ENCODE results near the gene SSNA1. TPM values are rescaled to one million over a fixed set of nuclear protein-coding genes. Genes with fewer than 3 reads are reported as not detected.

The SSNA1 gene, protein sequence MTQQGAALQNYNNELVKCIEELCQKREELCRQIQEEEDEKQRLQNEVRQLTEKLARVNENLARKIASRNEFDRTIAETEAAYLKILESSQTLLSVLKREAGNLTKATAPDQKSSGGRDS
- 58.4 and 64.2 TPM in 2 replicates for total RNA-seq

DNA sequence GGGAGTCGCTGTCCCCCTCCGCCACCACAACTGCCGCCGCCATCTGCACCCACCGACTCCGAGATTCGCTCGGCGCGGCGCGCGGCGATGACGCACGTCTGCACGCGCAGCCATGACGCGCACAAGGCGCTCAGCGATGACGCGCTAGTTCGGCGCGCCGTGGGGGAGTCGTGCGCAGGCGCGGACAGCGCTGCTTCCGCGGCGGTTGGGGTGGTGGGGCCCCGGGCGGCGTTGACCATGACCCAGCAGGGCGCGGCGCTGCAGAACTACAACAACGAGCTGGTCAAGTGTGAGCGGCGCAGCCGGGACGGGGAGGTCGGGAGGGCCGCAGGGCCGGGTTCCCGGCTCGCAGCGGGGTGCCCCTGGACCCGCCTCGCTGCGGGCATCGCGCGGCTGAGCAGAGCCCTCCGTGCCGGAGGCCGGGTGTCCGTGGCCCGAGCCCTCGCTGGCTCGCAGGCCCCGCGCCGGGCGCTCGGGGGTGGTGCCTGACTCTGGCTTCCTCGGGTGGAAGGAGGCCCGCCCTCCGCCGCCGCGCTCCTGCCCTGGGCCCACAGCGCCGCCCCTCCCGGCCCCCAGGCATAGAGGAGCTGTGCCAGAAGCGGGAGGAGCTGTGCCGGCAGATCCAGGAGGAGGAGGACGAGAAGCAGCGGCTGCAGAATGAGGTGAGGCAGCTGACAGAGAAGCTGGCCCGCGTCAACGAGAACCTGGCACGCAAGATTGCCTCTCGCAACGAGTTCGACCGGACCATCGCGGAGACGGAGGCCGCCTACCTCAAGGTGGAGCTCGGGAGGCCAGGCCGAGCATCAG, at the start of gene SSNA1, which contains the start of gene ANAPC2:
SSNA1 (plus strand) TSS at position 187 of the 807 bp plus-strand sequence; CDS start at position 238, 51 bp downstream.
ANAPC2 (minus strand) TSS at position 71 of the 807 bp plus-strand sequence; CDS start at position 43, 28 bp downstream.

DNA sequence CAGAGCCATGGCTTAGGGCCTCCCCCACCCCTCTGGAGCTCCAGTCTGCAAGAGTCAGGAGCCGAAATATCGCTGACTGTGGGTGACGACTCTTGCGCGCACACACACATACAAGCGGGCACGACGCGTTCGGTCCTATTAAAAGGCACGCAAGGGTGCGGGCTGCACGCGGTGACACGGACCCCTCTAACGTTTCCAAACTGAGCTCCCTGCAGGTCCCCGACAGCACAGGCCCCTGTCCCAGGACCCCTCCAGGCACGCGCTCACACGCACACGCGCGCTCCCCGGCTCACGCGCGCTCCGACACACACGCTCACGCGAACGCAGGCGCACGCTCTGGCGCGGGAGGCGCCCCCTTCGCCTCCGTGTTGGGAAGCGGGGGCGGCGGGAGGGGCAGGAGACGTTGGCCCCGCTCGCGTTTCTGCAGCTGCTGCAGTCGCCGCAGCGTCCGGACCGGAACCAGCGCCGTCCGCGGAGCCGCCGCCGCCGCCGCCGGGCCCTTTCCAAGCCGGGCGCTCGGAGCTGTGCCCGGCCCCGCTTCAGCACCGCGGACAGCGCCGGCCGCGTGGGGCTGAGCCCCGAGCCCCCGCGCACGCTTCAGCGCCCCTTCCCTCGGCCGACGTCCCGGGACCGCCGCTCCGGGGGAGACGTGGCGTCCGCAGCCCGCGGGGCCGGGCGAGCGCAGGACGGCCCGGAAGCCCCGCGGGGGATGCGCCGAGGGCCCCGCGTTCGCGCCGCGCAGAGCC, 49.6 kb upstream of the SSNA1 start, which contains the start of gene GRIN1:
GRIN1 (plus strand) TSS at position 433 of the 746 bp plus-strand sequence. CDS start 333 bp downstream, outside the sequence.

DNA sequence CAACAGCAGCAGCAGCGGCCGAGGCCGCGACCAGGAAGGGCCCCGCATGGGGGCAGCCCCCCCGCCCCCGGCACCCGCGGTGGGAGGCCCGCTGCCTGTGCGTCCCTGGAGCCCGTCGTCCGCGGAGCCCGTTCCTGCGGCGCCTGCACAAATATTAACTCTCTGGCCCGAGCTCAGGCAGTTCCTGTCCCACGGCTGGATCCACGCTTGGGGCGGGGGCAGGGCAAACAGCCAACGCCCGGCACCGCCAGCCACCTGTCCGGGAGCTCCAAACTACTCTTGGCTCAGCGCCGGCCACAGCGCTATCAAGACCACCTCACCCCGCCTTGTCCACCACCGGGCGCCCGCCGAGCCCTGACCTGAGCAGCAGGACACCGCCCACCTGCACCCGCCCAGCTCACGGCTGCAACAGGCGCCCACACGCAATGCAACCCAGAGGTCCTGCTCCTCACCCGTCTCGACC, 18.5 kb upstream of the SSNA1 start, which contains the start of gene LRRC26:
LRRC26 (minus strand) TSS at position 156 of the 463 bp plus-strand sequence; CDS start at position 48, 108 bp downstream.

DNA sequence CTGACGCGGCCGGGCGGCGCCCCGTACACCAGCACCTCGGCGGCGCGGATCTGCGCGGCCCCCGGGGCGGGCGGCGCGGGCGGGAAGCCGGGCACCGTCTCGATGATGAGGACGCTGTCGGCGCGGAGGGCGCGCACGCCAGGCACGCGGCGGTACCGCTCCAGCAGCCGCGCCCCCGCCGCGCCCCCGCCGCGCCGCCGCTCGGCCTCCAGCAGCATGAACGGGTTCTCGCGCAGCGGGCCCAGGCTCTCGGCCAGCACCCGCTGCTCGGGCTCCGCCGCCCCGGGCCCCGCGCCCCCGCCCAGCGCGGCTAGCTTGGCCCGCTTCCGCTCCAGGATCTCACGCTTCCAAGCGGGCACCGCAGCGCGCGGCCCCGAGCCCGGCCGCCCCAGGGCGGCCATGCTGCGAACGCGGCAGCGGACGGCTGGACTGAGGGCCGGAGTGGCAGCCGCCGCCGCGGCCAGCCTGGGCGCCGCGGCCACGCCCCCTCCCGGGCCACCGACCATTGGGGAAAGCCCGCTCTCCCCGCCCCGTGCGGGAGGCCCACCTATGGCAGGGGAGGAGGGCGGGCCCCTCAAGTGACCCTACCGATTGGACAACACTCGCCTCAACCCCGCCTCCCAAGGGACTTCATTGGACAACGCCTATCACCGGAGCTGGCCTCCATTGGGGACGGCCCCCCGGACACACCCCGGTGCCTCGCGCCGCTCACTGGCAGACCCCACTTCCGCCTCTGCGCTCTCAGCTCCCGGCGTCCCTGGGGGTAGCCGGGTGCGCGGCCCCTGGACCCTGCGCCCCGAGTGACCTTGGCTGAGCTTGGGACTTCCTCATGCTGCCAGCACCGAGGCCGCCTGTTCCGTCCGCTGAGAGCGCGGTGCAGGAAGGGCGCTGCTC, 12.1 kb downstream of the SSNA1 start, which contains the start of gene TPRN:
TPRN (minus strand) TSS at position 431 of the 894 bp plus-strand sequence; CDS start at position 401, 30 bp downstream.

DNA sequence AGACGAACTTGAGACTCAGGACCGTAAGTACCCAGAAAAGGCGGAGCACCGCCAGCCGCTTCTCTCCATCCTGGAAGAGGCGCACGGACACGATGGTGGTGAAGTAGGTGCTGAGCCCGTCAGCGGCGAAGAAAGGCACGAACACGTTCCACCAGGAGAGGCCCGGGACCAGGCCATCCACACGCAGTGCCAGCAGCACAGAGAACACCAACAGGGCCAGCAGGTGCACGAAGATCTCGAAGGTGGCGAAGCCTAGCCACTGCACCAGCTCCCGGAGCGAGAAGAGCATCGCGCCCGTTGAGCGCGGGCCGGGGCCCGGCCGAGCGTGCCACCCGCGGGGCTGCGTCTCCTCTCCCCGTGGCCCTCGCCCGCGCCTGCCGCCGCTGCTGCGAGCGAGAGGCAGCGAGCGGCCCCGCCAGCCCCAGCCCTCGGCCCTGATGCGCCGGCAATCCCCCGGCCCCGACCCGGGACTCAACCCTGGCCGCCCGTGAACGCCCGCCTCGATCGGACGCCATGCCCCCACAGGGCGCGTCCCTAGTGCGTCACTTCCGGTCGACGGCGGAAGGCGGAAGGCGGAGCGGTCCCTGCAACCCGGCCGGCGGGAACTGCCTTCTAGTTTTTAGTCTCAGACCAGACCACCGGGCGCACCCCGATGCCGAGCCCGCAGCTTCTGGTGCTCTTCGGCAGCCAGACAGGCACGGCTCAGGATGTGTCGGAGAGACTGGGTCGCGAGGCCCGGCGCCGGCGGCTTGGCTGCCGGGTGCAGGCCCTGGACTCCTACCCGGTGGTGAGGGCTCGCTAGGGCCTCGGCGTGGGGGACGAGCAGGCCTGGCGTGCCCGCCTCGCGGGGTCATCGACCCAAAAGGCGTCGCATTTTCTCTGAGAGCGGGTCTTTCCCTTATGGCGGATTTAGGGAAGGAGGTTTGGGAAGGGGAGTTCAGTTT, 16.9 kb downstream of the SSNA1 start, which contains the start of the genes NDOR1 and TMEM203:
NDOR1 (plus strand) TSS at position 575 of the 944 bp plus-strand sequence; CDS start at position 653, 78 bp downstream.
TMEM203 (minus strand) TSS at position 523 of the 944 bp plus-strand sequence; CDS start at position 289, 234 bp downstream.

DNA sequence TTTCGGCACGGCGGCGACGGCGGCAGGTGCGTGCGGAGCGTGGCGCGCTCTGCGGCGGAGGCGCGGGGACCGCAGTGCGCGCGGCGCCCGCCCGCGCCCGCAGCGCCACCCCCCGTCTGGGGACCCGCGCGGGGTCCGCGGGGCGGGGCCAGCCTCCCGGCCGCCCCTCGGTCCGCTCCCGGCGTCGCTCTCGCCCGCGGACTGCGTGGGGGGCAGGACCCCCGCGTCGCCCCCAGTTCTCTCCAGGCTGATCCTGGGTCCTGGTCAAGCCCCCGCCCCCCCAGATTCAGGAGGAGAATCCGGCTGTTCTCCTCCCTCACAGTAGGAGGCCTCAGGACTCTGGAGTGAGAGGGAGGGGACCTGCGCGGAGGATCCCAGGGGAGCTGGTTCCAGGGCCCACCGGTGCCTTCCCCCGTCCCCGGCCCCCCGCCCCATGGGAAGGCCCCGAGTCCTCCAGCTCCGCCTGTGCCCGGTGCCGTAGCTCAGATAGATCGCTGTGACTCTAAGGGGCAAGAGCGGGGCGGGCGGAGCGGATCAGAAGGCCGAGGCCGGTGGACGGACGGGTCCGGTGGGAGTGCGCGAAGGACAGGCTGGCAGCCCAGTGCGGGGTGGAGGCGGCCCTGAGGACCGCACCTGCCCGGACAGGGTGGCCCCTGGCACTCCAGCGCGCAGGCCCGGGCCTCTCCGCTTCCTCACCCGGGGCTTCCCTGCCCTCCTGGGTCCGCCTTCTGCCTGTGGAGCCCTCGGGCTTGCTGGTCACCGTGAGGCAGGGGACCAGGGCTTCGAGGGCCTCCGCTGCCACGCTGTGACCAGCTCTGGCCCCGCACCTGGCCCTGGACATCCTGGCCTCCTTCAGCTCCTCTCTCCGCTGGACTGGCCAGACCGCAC, 34.0 kb downstream of the SSNA1 start, which contains the start of gene RNF208:
RNF208 (minus strand) TSS at position 51 of the 888 bp plus-strand sequence. CDS start 1,028 bp downstream, outside the sequence.

DNA sequence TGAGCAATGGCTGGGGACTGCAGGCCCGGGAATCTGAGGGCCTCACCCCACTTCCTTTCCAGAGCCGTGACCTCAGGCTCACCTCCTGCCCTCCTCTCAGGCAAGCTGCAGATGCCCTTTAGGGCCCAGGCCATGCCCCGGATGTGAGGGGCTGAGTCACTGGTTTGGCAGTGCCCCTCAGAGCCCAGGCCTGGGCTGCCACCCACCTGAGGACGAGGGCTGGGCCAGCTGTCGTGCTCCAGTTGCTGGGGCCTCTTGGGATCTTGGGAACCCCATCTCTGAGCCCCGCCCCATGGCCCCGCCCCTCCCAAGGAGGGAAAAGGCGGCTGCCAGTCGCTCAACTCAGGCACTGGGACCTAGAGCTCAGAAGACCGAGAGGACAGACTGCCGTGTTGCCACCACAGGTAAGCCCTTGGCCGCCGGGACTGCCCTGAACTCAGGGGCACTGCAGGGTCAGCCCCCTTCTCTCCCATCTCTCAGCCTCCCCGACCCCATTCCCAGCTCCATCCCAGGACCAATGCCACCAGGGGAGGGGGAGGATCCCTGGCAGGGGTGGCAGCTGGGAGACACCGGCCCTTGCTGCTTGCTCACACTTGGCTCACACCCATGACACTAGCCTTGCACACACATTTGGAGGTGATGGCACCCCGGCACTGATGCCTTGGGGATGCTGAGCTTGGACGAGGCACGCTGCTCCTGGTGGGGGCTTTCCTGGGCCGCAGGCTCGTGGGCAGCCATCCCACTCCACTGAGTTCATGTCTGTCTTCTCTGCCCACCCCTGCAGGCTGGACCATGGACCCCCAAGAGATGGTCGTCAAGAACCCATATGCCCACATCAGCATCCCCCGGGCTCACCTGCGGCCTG, 36.6 kb downstream of the SSNA1 start, which contains the start of gene CYSRT1:
CYSRT1 (plus strand) TSS at position 345 of the 865 bp plus-strand sequence; CDS start at position 793, 448 bp downstream.

DNA sequence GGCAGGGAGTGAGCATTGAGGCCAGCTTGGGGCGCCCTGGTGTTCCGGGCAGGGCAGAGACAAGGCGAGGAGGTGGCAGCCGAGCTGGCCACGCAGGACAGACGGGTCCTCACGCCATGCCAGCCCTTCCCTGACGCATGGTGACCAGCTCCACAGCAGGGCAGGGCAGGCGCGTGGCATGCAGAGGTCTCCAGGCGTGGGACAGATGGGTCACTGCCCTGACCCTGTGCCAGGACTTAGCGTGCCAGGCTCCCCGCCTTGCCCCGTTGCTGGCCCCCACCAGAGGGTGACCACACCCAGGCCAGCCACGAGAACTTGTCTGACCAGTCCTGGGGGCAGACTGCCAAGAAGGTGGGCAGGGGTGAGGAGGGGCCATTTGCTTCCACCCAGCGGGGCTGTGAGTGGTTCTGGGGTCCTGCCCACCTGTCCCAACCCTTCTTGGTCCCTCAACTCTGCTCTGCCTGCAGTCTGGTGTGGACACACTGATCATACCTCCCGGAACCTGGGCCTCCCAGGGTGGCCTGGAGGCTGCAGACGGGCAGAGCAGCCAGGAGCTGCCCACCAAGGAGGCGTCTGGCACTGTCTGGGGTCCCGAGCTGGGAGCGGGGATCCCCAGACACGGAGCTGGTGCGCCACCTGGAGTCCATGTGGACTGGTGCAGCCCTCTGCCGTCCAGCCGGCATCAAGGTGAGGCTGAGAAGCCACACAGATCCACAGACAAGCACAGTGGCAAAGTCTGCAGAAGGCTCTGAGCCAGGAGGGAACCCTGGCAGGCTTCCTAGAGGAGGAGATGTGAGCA, 38.8 kb downstream of the SSNA1 start, which contains the start of gene RNF224:
RNF224 (plus strand) TSS at position 449 of the 799 bp plus-strand sequence. CDS start 834 bp downstream, outside the sequence.

DNA sequence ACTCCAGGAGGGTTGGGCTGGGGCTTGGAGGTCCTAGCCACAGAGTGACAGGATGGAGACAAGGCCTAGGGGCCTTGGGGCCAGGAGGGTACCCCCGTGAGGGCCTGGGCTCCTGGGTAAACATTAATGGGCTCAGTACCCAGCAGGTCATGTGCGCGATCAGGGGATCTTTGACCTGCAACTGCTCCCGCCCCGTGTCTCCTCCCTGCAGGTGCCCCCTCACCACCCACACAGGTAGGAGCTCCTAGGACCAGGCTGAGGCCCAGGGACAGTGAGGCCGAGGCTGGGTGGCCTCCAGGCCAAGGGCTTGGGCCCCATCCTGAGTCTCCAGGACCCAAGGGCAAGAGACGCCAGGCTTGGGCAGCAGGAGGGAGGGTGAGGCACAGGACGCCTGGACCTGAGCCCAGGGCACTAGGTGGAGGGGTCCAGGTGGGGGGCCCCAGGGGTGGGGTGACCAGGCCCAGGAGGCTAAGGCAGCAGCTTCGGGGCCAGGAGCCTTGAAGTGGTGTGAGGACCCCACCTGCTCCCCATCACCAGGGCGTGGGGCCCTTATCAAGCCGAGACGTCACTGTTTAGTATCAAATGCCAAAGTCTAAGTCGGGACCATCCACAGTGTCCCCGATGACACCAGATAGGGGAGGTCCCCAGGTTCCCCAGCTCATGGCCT, 42.4 kb downstream of the SSNA1 start, which contains the start of gene SLC34A3:
SLC34A3 (plus strand) TSS at position 197 of the 667 bp plus-strand sequence. CDS start 802 bp downstream, outside the sequence.

Other genes with a start within 250 kb of the SSNA1 start
- gene FBXW5, start 243.9 kb upstream of the SSNA1 start, total RNA-seq, result 107 and 184 TPM in 2 replicates
- gene C8G, start 243.4 kb upstream of the SSNA1 start, total RNA-seq, result 0.32 and 0.69 TPM in 2 replicates
- not detected in 2 replicates for gene LCN12, start 236.4 kb upstream of the SSNA1 start, total RNA-seq
- 0.79 and 6.0 TPM in 2 replicates for gene PTGDS, start 211.2 kb upstream of the SSNA1 start, total RNA-seq
- gene LCNL1, start 205.7 kb upstream of the SSNA1 start, total RNA-seq, result 0.16 and 0.34 TPM in 2 replicates
- 5.8 and 8.5 TPM in 2 replicates for gene PAXX, start 196.3 kb upstream of the SSNA1 start, total RNA-seq
- 6.8 and 8.2 TPM in 2 replicates for gene CLIC3, start 192.1 kb upstream of the SSNA1 start, total RNA-seq
- 14.2 and 23.9 TPM in 2 replicates for gene ABCA2, start 160.4 kb upstream of the SSNA1 start, total RNA-seq
- not detected in 2 replicates for gene FUT7, start 156.6 kb upstream of the SSNA1 start, total RNA-seq
- gene NPDC1, start 142.5 kb upstream of the SSNA1 start, total RNA-seq, result 11.5 and 13.1 TPM in 2 replicates
- gene ENTPD2, start 134.6 kb upstream of the SSNA1 start, total RNA-seq, result under 0.01 TPM in 1 of 2 replicates, not detected in the other
- 0.26 and 0.47 TPM in 2 replicates for gene SAPCD2, start 118.1 kb upstream of the SSNA1 start, total RNA-seq
- gene UAP1L1, start 111.2 kb upstream of the SSNA1 start, total RNA-seq, result 16.2 and 18.1 TPM in 2 replicates
- gene MAN1B1, start 101.7 kb upstream of the SSNA1 start, total RNA-seq, result 73.7 and 76.9 TPM in 2 replicates
- 67.8 and 115 TPM in 2 replicates for gene DPP7, start 73.9 kb upstream of the SSNA1 start, total RNA-seq
- gene GRIN1, start 49.5 kb upstream of the SSNA1 start, total RNA-seq, result under 0.01 TPM in 1 of 2 replicates, not detected in the other
- gene LRRC26, start 18.6 kb upstream of the SSNA1 start, total RNA-seq, result not detected in 2 replicates
- not detected in 2 replicates for gene TMEM210, start 16.6 kb upstream of the SSNA1 start, total RNA-seq
- gene ANAPC2, start 116 bp upstream of the SSNA1 start, total RNA-seq, result 27.1 and 29.3 TPM in 2 replicates
- gene TPRN, start 12.1 kb downstream of the SSNA1 start, total RNA-seq, result 3.9 and 5.4 TPM in 2 replicates
- 26.8 and 30.9 TPM in 2 replicates for gene TMEM203, start 17.0 kb downstream of the SSNA1 start, total RNA-seq
- 2.2 and 2.3 TPM in 2 replicates for gene NDOR1, start 17.0 kb downstream of the SSNA1 start, total RNA-seq
- 0.09 and 0.16 TPM in 2 replicates for gene RNF208, start 33.6 kb downstream of the SSNA1 start, total RNA-seq
- gene CYSRT1, start 36.5 kb downstream of the SSNA1 start, total RNA-seq, result 0.17 and 0.63 TPM in 2 replicates
- gene RNF224, start 38.8 kb downstream of the SSNA1 start, total RNA-seq, result 0.09 TPM in 1 of 2 replicates, not detected in the other
- not detected in 2 replicates for gene SLC34A3, start 42.2 kb downstream of the SSNA1 start, total RNA-seq
- gene TUBB4B, start 52.6 kb downstream of the SSNA1 start, total RNA-seq, result 84.7 and 125 TPM in 2 replicates
- gene STPG3, start 62.6 kb downstream of the SSNA1 start, total RNA-seq, result 0.16 TPM in 1 of 2 replicates, not detected in the other
- 39.2 and 49.2 TPM in 2 replicates for gene NELFB, start 66.7 kb downstream of the SSNA1 start, total RNA-seq
- 5.8 and 11.5 TPM in 2 replicates for gene TOR4A, start 89.0 kb downstream of the SSNA1 start, total RNA-seq
- 0.09 and 0.16 TPM in 2 replicates for gene NRARP, start 113.6 kb downstream of the SSNA1 start, total RNA-seq
- gene EXD3, start 234.5 kb downstream of the SSNA1 start, total RNA-seq, result 8.0 and 9.5 TPM in 2 replicates
- gene NOXA1, start 234.7 kb downstream of the SSNA1 start, total RNA-seq, result 0.26 and 0.95 TPM in 2 replicates